HepG2 (cell line): ENCODE results near the gene MYBPC3.

Experiments used
- CREB1 ChIP-seq, 2 experiments: fragments of 450-650 bp in 1 of 2; IDR thresholded peaks; 2 replicates each; pipeline ENCODE4 v1.6.1; 2016 to 2017; ENCODE audit warnings: control low read depth in 1 of 2, mild to moderate bottlenecking in 1 of 2, missing compliant biosample characterization in 1 of 2, missing genetic modification characterization in 1 of 2
- CTCF ChIP-seq: sonication (generic); formaldehyde crosslinking; IDR thresholded peaks from 2 replicates; pipeline ENCODE4 v1.5.0; 2020; ENCODE audit warnings: mild to moderate bottlenecking, missing genetic modification reagents, moderate library complexity
- SP1 ChIP-seq, 2 experiments: fragments of 450-650 bp in 1 of 2; sonication (generic) in 1 of 2; formaldehyde crosslinking in 1 of 2; IDR thresholded peaks; 2 replicates each; pipeline versions ENCODE4 v1.4.0 to v1.6.1; 2016 to 2020; ENCODE audit warnings: missing genetic modification reagents in 1 of 2
- SP2 ChIP-seq: sonication (generic); formaldehyde crosslinking; IDR thresholded peaks from 2 replicates; pipeline ENCODE4 v1.5.1; 2020; ENCODE audit warnings: mild to moderate bottlenecking, missing genetic modification reagents
- ZNF230 ChIP-seq: sonication (generic); formaldehyde crosslinking; IDR thresholded peaks from 2 replicates; pipeline ENCODE4 v1.4.0; 2020; ENCODE audit warnings: mild to moderate bottlenecking, missing genetic modification reagents
- ZNF468 ChIP-seq: sonication (generic); formaldehyde crosslinking; IDR thresholded peaks from 2 replicates; pipeline ENCODE4 v1.8.0; 2022; ENCODE audit warnings: mild to moderate bottlenecking, moderate library complexity, missing genetic modification reagents
- TF ChIP-seq, protein P1 (sequence below): sonication (generic); formaldehyde crosslinking; IDR thresholded peaks from 2 replicates; pipeline ENCODE4 v1.8.0; 2022; ENCODE audit warnings: missing genetic modification reagents, mild to moderate bottlenecking, inconsistent platforms, borderline replicate concordance

DNA sequence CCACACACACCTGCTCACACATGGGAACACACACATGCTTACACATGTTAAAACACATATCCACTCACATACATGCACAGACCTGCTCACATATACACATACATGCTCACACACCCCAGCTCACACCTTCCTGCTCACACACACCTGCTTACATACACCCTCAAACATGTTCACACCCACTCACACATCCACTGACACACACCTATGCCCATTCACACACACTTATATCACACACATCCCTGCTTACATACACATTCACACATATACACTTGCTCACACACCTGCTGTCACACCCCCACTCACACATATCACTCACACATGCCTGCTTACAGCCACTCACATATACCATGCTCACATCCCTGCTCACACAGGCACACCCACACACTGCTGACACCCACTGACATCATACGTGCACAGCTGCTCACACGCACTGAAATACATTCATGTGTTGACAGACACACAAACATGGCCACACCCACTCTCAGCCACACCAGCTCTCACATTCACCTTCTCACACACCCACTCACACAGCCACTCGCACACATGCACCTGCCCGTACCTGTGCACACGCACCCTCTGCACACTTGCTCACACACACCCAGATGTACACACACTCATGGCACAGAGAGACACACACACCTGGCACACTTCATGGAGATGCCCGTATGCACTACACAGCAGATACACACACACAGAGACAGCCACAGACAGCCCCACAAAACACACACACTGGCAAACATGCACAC, 5.7 kb upstream of the MYBPC3 start:
- TF ChIP-seq SP1 (IDR thresholded peaks at IDR 0.05) (no peak), SP1 (CRISPR knock-in tag; IDR thresholded peaks at IDR 0.05) (no peak), ZNF468 (CRISPR knock-in tag) (no peak), ZNF230 (CRISPR knock-in tag) (no peak), CTCF (CRISPR knock-in tag) (no peak), SP2 (CRISPR knock-in tag) (no peak), CREB1 (IDR thresholded peaks at IDR 0.05) (no peak), CREB1 (CRISPR knock-in tag; IDR thresholded peaks at IDR 0.05) (no peak)
- TF ChIP-seq, protein P1, sequence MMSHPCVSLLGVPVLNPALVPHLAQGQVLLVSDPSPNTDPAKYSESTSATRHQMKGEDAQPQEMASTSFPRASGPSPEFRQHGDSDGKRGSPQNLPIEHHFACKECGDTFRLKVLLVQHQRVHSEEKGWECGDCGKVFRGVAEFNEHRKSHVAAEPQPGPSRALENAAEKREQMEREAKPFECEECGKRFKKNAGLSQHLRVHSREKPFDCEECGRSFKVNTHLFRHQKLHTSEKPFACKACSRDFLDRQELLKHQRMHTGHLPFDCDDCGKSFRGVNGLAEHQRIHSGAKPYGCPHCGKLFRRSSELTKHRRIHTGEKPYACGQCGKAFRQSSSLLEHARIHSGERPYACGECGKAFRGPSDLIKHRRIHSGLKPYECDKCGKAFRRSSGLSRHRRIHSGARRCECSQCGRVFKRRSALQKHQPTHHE (CRISPR knock-in tag), result no peak
